GM18907 (cell line): ENCODE data around the gene BLTP2.
"Not testable (repeated sequence)": the region's sequence is repeated elsewhere in the genome, so short reads cannot be mapped to it uniquely, and the experiment has no call there.

ENCODE experiments used
- ATAC-seq: cut with Tn5 transposase; IDR thresholded peaks from one replicate; pipeline ENCODE4 v1.9.1; 2021; ENCODE audit warnings: mild to moderate bottlenecking, moderate library complexity; ENCODE audit not compliant: unreplicated experiment

BLTP2 gene

DNA sequence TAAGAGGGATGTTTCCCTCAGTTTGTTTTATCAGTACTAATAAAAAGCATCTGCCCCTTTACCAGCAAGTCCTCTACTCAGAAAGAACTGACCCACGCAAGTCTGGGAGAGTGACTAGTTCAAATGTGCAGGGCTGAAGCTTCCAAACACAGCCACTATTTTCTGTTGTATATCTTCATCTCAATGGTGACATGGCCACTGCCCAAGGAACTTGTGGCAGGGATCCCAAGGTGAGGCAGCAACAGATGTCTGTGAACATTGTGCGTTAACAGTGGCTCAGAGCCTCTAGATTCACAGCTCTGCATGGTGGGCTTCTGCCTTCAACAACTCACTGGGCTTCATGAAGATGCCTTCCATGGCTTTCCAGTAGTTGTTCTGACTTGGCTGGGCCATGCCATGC is 3.7 kb upstream of the BLTP2 start:
- ATAC-seq: no peak

DNA sequence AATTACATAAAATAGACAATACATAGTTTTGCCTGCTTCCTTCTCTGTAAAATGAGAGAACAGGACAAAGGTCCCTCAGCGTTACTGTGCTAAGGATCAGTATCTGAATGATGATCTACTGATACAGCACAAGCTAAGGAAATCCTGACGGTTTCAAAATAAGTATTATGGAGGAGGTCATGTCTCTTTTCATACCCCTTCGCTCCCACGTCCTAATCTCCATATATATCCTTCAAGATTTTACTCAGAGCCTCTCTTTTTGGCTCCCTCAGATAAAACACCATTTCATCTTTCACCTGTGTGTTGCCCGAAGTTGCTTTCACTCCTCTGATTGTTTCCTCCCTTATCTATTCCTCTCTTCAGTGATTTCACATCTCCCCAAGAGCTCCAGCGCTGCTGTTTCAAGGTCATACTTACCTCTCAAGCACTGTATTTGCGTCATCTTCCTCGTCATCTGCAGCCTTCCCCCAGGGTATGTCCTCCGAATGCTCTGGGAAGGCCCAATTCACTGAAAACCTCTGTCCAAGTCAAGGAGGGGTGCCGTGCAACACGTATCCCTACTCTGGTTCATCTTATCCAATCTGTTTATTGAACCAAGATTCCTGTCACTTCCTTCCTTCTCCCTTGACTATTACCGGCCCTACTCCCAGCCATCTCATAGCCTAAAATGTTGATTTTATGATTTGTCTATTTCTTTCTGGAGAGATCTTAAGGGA is 1.2 kb upstream of the BLTP2 start:
- no peak for ATAC-seq

DNA sequence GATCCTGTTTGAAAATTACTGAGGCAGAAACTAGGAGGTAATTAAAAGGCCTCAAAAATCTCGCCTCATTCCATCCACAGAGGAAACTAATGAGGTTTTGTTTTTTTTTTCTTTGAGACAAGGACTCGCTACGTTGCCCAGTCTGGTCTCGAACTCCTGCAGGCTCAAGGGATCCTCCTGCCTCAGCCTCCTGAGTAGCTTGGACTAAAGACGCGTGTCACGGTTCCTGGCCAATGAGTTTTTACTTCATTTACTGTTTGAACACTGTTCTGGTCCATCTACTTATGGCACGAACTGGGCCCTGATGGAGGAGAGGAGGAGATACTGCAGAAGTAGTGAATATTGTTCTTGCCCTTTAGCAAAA is 600 bp upstream of the BLTP2 start:
- peak; percentile 2 for ATAC-seq

DNA sequence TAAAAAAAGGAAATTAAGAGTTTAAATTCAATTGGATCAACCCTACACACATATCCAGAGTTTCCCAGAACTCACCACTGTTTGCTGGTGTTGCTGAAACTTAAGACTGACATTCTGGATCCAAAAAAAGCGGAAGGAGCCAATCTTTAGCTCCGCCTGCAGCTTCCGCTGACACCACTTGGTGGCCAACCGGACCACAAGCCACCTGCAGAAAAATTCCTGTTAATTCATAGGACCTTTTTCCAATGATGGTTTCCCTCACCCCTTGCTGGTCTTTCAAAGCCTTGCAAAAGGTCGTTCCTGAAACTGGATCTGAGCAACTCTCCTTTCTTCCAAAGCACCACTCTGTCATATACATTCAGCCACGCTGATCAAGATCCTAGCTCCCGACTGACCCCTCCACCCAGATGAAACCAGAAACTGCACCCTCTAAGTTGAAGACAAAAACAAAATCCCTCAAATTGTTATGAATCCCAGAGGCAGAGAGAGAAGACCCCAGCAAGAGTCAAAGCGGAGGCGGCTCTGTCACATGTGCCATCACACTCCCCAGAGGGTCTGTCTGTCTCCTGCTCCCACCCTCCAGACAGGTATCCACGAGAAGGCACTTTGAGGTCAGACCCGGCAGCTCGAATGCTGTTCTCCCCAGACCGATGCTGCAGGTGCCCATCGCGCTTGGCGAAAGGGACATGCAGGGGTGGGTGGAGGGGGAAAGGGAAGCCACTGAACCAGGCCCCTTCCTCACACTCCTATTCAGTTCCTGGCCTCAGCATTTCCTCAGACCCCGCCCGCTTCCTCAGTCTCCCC is 773 bp downstream of the BLTP2 start:
- ATAC-seq: peak; percentile 29

DNA sequence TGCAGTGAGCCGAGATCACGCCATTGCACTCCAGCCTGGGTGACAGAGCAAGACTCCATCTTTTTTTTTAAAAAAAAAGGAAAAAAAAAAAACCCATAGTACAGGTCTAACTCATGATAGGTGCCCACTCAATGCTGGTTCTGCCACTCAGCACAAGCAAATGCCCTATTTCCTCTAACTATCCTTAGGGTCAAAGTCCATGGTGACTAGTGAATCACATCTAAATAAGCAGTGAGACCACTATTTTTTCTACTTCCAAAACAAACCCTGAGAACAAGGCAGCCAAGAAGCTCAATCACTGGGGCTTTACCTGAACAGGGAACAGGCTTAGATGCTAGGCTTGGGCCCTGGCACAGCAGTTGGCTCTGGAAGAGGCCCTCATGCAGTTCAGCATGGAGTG is 3.4 kb downstream of the BLTP2 start:
- no peak for ATAC-seq

DNA sequence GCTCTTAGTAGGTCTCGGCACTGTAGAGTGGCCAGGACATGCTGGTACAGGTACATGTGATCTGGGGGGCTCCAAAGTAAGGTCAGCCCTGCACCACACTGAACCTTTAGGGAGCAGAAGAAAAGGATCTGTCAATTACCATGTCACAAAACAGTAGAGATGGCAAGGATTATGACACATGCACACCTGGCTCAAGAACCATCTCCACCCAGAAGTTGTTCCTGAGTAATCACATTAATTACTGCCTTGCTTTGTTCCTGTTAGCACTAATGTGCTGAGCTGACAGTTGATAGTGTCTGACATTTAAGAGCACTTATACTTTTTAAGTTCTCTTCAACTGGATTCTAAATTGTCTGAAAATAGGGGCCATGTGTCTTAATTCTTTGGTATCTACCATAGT is 9.5 kb downstream of the BLTP2 start:
- ATAC-seq: no peak

DNA sequence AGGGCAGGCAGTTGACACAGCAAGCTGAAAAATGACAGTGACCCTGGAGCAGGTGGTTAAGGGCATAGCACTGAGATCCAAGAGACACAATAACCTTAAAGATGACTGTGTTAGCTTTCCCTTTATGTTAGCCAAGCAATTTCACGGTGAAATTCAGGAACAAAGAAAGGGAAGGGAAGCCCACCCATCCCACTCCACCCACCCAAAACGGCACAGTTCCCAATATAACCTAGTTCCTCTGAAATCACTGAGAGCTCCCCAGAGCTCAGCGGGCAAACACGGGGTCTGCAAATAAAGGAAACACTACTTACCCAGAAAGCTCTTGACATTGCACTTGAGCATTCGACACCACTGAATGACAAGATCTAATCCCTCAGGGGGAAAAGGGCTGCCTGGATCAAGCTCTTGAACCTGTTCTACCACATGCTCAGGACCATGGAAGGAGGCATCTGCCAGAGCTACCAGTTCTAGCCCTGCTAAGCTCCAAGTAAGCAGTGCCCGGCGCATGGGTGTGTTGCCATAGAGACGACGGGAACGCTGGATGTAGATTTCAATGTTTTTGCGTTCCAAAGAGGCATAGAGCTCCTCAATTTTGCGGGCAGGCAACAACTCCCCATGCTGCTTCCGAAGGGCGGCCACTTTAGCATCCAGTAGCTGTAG is 10.6 kb downstream of the BLTP2 start:
- ATAC-seq: no peak

DNA sequence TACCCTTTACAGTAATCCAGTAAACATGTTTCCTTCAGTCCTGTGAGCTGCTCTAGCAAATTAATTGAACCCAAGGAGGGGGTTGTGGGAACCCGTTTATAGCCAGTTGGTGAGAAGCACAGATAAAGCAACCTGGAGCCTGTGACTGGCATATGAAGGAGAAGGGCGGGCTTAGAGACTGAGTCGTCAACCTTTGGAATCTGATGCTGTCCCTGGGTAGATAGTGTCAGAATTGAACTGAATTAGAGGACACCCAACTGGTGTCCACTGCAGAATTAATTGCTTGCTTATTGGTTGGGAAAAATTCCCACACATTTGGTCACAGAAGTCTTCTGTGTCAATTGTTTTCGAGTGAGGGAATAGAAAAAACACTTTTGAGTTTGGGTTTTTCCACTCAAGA is 18.1 kb downstream of the BLTP2 start:
- no peak for ATAC-seq

DNA sequence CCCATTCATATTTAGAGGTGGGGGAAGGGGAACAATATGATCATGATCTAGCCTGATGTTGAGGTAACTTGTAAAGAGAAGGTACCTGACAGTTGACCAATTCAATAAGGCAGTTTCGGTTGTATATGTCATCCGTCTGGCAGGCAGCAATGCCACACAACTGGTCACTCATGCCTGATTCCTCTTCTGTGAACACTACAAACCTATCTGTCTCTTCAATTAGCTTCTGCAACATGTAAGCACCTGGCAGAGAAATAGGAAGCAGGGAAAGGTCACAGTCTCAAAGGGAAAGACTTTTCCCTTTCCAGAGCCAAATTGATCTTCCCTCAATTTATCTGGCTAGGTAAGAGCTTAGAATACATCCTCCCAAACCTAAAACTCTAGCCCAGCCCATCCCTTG is 20.8 kb downstream of the BLTP2 start:
- ATAC-seq: no peak

DNA sequence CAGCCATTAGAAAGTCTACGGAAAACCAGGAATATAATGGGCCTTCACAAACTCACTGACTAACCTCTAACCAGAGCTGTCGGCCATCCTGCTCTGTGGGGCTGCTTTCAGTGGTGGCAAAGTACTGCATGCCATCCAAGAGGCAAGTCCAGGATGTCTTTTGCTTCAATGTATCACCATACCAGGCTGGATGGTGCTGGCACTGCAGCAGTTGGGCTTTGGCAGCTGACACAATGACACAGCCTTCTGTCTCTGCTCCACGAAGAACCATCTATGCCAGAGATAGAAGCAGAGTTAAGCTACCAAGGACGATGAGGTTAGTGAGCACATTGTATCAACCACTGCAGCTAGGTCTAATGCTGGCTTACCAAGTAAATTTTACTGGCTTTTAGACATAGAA is 21.3 kb downstream of the BLTP2 start:
- no peak for ATAC-seq

DNA sequence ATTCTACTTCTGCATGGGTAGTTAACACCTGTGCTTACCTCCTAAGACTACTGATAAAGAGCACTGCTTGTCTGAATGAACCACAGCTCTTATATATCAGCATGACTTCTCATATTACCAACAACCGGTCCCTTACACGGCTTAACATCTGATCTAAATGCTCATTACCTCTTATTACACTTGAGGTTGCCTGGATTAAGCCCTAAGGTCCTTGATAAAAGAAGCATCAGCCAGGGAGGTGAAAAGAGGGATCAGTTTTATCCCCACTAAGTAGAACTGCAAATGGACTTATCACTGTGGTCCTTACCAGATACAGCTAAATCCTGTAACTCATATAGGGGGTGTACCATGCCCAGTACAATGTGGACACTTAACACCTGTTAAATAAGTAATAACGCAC is 22.8 kb downstream of the BLTP2 start:
- no peak for ATAC-seq

DNA sequence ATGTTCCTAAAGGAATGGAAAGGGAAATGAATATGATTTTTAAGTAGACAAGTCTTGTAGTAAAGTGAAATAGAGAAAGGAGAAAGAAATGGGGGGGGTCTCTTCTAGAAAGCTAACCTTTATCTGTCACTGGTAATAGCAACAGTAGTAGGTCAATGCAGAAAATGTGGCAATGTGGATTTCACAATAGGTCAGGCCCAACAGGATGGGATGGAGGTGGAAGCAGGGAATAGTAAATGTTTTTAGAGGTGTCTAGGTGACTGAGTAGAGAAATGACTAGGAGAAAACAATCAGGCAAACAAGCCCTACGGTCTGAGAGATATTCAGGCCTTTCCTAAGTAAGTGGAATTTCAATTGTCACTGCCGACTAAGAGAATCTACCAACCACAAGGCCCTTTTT is 24.9 kb downstream of the BLTP2 start:
- ATAC-seq: no peak

DNA sequence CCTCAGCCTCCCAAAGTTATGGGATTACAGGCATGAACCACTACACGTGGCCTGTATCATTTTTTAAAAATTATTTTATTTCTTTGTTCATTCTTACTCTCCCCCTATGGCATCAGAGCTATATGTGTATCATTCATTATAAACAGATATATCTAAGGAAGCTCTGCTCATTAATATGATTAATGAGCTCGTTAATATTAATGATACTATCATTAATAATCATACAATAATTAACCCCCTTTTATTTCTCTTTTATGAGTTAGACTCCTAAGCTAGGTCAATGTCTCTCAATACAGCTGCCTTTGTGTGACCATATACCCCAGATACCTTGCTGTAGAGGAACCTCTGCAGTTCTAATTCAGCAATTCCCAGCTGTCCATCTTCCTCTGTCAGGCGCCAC is 26.5 kb downstream of the BLTP2 start:
- ATAC-seq: no peak

DNA sequence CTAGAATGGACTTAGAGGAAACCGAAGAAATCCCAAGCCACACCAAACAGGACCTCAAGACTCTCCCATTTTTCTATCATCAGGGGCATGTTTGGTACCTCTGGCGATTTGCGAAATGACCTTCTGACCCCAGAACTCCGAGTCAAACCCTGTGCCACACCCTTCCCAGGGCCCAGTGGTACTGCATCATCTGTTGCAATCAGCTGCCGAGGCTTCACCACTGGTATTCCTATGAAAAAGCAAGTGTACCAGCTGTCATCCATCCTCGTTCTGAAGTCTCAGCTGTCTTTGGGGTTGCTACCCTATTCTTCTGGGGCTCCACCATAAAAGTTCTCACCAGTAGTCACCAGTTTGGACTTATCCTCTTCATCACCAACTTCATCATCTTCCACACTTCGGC is 28.7 kb downstream of the BLTP2 start:
- ATAC-seq: no peak

DNA sequence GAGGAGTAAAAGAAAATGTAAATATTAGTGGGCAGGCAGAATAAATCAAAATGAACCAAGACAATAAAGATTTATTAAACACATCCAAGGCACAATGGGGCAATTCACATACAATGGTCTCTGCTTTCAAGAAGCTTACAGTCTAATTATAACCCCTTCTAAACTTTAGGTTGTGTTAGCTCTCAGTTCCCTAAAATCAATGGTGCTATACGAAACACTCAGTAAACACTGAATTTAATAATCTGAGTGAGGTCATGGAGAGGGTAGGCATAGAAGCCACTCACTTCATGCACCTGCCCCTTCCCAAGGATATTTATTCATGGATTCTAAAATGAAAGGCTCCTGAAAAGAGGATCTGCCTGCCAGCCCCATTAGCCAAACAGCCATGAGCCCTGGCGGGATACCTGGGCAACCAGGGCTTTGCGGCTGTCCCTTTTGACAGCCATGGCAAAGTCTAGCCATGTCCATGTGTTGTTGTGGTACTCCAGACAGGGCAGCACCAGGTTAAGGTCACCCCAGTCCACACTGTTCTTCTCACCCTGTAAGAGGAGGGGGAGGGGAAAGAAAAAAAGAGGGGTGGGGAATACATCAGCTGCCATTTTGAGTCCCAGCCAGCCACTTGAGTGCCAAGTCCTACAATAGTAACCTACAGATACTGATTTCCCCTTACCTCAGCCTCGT is 29.6 kb downstream of the BLTP2 start:
- no peak for ATAC-seq

DNA sequence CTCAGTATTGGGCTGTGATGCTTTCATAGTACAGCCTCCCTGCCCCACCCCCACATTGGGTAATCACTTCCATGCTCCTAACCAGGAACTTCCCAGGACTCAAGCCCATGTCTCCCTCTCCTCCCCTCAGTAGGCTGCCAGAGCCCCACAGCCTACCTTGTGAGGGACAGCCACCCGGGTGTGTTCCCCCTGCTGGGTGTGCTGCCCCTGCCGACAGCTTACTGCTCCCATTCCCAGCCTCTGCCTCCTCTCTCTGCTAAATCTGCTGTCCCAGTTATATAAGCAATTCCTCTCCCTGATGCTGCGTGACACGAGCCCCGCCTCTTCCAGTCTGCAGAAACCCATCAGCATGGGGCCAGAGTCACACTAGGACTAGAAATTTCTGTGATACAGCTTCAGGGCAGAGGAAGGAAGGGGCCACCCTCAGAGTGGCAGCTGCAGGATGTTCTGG is 31.0 kb downstream of the BLTP2 start, which contains the start of gene RSKR:
RSKR (minus strand) TSS at position 255 of the 451 bp plus-strand sequence; CDS start at position 231, 24 bp downstream.
- no peak for ATAC-seq

DNA sequence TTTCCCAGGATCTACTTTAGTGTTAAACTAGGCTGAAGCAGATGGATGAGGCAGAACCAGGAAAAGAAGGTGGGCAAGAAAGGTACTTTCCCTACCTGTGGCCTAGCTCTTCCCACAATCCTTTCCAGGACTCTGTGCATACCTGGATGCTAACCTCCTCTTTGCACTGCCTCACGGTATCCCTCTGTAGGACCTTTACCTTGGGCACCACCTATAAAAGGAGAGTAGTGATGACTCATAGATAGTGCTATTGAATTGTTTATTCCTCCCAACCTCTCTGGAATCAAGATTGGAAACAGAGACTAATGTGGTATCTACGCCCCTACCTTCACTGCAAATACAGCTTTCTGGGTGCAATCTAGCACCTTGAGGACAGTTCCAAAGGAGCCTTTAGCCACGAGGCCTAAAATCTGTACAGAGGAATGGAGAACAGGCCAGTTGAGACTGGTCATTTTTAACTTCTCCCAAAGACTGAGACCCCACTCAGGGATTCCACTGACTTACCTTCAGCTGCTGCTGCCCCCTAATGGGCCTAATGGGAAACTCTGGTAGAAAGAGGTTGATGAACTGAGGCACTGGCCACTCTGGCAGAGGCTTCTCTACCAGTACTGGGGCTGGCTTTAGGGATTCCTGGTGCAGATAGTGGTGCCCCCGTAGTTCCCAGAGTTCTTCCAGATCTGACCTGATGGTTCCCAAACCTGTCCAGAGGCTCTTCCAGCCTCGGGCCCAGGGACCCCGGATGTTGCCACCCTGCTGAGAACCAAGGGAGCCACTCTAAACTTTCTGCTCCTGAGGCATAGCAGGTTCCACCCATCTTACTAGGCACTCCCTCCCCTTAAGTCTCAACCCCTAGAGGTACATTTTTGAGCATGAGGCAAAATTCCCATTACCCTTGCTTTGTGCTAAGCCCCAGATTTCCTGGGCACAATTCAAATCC is 31.8 kb downstream of the BLTP2 start:
- ATAC-seq: no peak

DNA sequence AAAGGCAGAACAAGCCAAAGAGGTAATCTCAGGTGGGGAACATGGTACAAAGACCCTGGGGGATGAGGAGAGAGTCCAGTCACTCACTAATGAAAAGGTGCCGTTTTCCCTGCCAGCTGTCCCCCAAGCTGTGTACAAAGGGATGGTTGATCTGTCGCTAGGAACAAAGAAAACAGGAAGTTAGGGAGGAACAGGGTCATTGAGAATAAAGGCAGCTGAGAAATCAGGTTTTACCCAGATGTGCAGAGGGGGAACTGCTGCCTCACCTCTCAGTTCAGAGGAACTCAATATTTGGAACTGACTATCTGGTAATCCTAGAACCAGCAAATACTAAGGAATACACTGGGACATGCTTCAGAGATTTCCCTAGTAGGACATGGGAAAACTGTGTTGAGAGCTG is 32.4 kb downstream of the BLTP2 start:
- ATAC-seq: no peak

DNA sequence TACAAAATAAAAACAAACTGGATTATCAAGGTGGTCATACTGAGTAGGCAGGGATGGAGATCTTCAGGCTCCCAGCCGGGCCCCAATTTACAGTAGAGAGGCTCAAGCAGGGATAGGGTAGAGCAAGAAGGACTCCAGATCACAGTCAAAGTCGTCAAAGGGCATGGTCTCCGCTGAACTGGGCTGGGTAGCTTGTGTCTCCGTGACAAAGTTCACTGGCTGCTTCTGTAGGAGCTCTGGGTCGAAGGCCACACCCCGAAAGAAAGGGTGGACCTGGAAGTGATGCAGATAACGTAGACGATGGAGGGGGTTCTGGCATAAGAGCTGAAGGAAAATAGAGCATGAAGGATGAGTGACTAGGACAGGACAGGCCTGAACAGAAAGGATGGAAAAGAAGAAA is 34.6 kb downstream of the BLTP2 start:
- no peak for ATAC-seq

DNA sequence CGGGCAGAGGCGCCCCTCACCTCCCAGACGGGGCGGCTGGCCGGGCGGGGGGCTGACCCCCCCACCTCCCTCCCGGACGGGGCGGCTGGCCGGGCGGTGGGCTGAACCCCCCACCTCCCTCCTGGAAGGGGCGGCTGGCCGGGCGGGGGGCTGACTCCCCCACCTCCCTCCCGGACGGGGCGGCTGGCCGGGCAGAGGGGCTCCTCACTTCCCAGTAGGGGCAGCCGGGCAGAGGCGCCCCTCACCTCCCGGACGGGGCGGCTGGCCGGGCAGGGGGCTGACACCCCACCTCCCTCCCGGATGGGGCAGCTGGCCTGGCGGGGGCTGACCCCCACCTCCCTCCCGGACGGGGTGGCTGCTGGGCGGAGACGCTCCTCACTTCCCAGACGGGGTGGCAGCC is 40.9 kb downstream of the BLTP2 start:
- ATAC-seq: not testable (repeated sequence)
